Upper lobe of left lung (tissue), 6 donors: Measurements from ENCODE around the gene LACTBL1. TPM values are rescaled to one million over a fixed set of nuclear protein-coding genes. Genes with fewer than 3 reads are reported as not detected.

Source experiments
- ATAC-seq, 2 donors: fragments of 200-7000 bp; cut with Tn5 transposase; one replicate each; pipeline ENCODE4 v1.9.1; 2022; ENCODE audit warnings: mild to moderate bottlenecking in 2 of 2, moderate library complexity in 2 of 2; ENCODE audit not compliant: low FRiP score in 2 of 2
- DNase-seq, 2 donors: peaks; one replicate each; pipeline ENCODE4 v3.0.0-alpha.2; 2019 to 2020
- H3K27ac ChIP-seq, 4 donors: fragments of 200-600 bp; sonication (generic); one replicate each; pipeline ENCODE4 v1.5.1; 2016 to 2019
- H3K27me3 ChIP-seq, 4 donors: fragments of 200-600 bp; sonication (generic); one replicate each; pipeline ENCODE4 v1.5.1; 2017 to 2019
- H3K36me3 ChIP-seq, 4 donors: fragments of 200-600 bp; sonication (generic); one replicate each; pipeline ENCODE4 v1.5.1; 2016 to 2019
- H3K4me1 ChIP-seq, 4 donors: fragments of 200-600 bp; sonication (generic); one replicate each; pipeline ENCODE4 v1.5.1; 2018 to 2019
- H3K4me3 ChIP-seq, 4 donors: fragments of 200-600 bp; sonication (generic); one replicate each; pipeline ENCODE4 v1.5.1; 2017 to 2019; ENCODE audit warnings: mild to moderate bottlenecking in 2 of 4, moderate library complexity in 1 of 4
- H3K9me3 ChIP-seq, 4 donors: fragments of 200-600 bp; sonication (generic); one replicate each; pipeline ENCODE4 v1.5.1; 2018 to 2019
- EP300 ChIP-seq, 4 donors: sonication (generic); formaldehyde crosslinking; IDR thresholded peaks; one replicate each; pipeline ENCODE4 v1.5.1; 2017; ENCODE audit warnings: antibody characterized with exemption in 4 of 4, control low read depth in 2 of 4
- POLR2A ChIP-seq, 4 donors: fragments of 450-650 bp; IDR thresholded peaks; one replicate each; pipeline ENCODE4 v1.5.1; 2016 to 2017; ENCODE audit warnings: antibody characterized with exemption in 4 of 4, mild to moderate bottlenecking in 2 of 4
- POLR2AphosphoS5 ChIP-seq, 2 donors: sonication (generic); formaldehyde crosslinking; IDR thresholded peaks; one replicate each; pipeline ENCODE4 v1.5.1; 2017; ENCODE audit warnings: antibody characterized with exemption in 2 of 2
- WGBS, 2 donors: methylation state at CpG; one replicate each; pipeline ENCODE4 v1.1.5; 2017 to 2018; 5-methylcytosine and 5-hydroxymethylcytosine counted together
- total RNA-seq, 6 donors: library from RNA; depleted of rRNA in 4 of 6; stranded (reverse); fragments of >200 nt in 4 of 6; gene quantifications; one replicate each; pipeline versions ENCODE4 v1.1.0 to v1.2.1, GENCODE V29; 2016 to 2021
- TF ChIP-seq, protein P1 (sequence below), 6 experiments: fragments of 450-650 bp in 4 of 6; fragments of 200-600 bp in 2 of 6; sonication (generic) in 2 of 6; IDR thresholded peaks; one replicate each; pipeline ENCODE4 v1.5.1; 2016 to 2019; ENCODE audit warnings: antibody characterized with exemption in 6 of 6
- donor health status: DM: no; HTN: no; CAD: no; lungs with moderate emphysema.
- donor health status: DM: no; HTN: yes; CAD: no; lungs with severe emphysema.

LACTBL1 gene
- total RNA-seq, 6 donors from 2014 or later = not detected

DNA sequence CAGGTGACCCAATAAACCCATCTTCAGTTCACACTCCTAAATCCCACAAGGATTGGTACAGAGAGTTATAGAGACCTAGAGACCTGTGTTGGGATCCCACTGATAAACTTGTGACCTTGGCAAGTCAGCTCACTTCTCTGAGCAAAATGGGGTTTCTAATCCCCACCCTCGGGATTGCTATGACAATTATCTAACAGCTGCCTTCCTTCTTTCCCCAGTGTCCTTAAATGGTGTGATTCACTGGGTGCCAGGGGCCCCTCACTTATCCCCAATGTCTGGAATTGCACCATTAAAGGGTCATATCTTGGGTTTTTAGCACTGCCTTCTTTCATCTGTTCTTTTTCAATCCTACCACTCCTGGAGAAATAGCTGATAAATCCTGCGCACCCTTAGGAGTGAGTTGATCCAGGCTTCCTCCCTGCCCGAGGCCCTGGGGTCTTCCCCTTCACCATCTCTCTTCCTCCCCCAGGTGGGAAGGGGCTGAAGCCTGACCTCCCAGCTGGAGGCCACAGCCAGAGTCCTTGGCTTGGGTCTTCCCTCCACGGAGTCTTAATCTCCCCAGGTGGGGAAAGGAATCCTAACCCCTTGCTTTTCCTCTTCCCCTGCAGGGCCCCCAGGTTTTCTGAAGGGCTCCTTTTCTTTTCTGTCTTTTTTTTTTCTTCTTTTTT, 39.7 kb downstream of the LACTBL1 start:
- ATAC-seq = no peak

GRCh38 chr1:22930240-22930912, 42.3 kb downstream of the LACTBL1 start:
- WGBS, 2 donors = 42 to 50% methylated on average over 9 to 11 of the region's 11 CpGs
- Histone ChIP-seq H3K36me3 (no peaks in the 10 kb centered on the region), H3K4me1 (no peaks in the 10 kb centered on the region), H3K4me3 (no peak overlapping the region), H3K9me3 (peaks cover 0 to 6% (median 0%) of the 10 kb centered on the region in 4 donors), H3K27me3 (no peaks in the 10 kb centered on the region), H3K27ac (no peak overlapping the region)
- peak in 1 of 2 donors; percentile 21 for DNase-seq
- ATAC-seq = peak; percentile 8 to 82
- TF ChIP-seq, protein P1, sequence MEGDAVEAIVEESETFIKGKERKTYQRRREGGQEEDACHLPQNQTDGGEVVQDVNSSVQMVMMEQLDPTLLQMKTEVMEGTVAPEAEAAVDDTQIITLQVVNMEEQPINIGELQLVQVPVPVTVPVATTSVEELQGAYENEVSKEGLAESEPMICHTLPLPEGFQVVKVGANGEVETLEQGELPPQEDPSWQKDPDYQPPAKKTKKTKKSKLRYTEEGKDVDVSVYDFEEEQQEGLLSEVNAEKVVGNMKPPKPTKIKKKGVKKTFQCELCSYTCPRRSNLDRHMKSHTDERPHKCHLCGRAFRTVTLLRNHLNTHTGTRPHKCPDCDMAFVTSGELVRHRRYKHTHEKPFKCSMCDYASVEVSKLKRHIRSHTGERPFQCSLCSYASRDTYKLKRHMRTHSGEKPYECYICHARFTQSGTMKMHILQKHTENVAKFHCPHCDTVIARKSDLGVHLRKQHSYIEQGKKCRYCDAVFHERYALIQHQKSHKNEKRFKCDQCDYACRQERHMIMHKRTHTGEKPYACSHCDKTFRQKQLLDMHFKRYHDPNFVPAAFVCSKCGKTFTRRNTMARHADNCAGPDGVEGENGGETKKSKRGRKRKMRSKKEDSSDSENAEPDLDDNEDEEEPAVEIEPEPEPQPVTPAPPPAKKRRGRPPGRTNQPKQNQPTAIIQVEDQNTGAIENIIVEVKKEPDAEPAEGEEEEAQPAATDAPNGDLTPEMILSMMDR (IDR thresholded peaks at IDR 0.05) = peak in 5 of 6 experiments; percentile 31 to 67 (median 55)
- no peak for TF ChIP-seq POLR2AphosphoS5 (IDR thresholded peaks at IDR 0.05)

More for the DNA sequence above, 39.7 kb downstream of the LACTBL1 start:
- Histone ChIP-seq H3K9me3 (peaks cover 0 to 12% (median 0%) of the 10 kb centered on the region in 4 donors), H3K36me3 (no peaks in the 10 kb centered on the region), H3K27me3 (no peaks in the 10 kb centered on the region), H3K27ac (no peak overlapping the region), H3K4me1 (no peaks in the 10 kb centered on the region), H3K4me3 (no peak overlapping the region)
- peak in 1 of 2 donors; percentile 2 for DNase-seq
- WGBS, 2 donors = 44 to 48% methylated on average over 4 of the region's 4 CpGs
- TF ChIP-seq EP300 (IDR thresholded peaks at IDR 0.05) (no peak), POLR2AphosphoS5 (IDR thresholded peaks at IDR 0.05) (no peak), POLR2A (IDR thresholded peaks at IDR 0.05) (no peak)
- TF ChIP-seq, protein P1 (IDR thresholded peaks at IDR 0.05) = no peak

- Histone ChIP-seq H3K9me3 (no peaks in the 10 kb centered on the region), H3K27me3 (no peaks in the 10 kb centered on the region), H3K4me1 (no peaks in the 10 kb centered on the region), H3K4me3 (no peak overlapping the region), H3K27ac (no peak overlapping the region), H3K36me3 (no peaks in the 10 kb centered on the region)
- TF ChIP-seq EP300 (IDR thresholded peaks at IDR 0.05) (no peak), POLR2A (IDR thresholded peaks at IDR 0.05) (no peak), POLR2AphosphoS5 (IDR thresholded peaks at IDR 0.05) (no peak)
- TF ChIP-seq, protein P1 (IDR thresholded peaks at IDR 0.05) = no peak
- ATAC-seq = no peak
- DNase-seq = peak in 1 of 2 donors; percentile 12
- WGBS, 2 donors = 65 to 66% methylated on average over 9 of the region's 9 CpGs
Measured at GRCh38 chr1:22925111-22925510, 47.6 kb downstream of the LACTBL1 start.

- H3K4me3 ChIP-seq = no peak overlapping the region
- no peak overlapping the region for H3K27ac ChIP-seq
- DNase-seq (no peak), ATAC-seq (no peak)
- H3K9me3 ChIP-seq = no peaks in the 10 kb centered on the region
- no peak for TF ChIP-seq POLR2AphosphoS5 (IDR thresholded peaks at IDR 0.05)
- TF ChIP-seq EP300 (IDR thresholded peaks at IDR 0.05) = no peak
- TF ChIP-seq POLR2A (IDR thresholded peaks at IDR 0.05) = no peak
- TF ChIP-seq, protein P1 (IDR thresholded peaks at IDR 0.05) = no peak
- no peaks in the 10 kb centered on the region for H3K27me3 ChIP-seq
- 90 to 100% methylated on average over 1 of the region's 1 CpG for WGBS, 2 donors
- H3K4me1 ChIP-seq = no peaks in the 10 kb centered on the region
- H3K36me3 ChIP-seq = no peaks in the 10 kb centered on the region
Measured at GRCh38 chr1:22922640-22923039, 50.0 kb downstream of the LACTBL1 start.
